ENCODE data around the gene TWF2. TPM values are rescaled to one million over a fixed set of nuclear protein-coding genes. Genes with fewer than 3 reads are reported as not detected.
A peak's percentile ranks its signal among the peaks of the same experiment; 100 is the strongest.
"Not testable (repeated sequence)": the region's sequence is repeated elsewhere in the genome, so short reads cannot be mapped to it uniquely, and the experiment has no call there.

Gene TWF2
- total RNA-seq, 1 donor from 2014 or later = 98.6 TPM

GRCh38 chr3:52274781-52275180 is 35.8 kb upstream of the TWF2 start:
- H3K36me3 Mint-ChIP-seq (ENCODE audit: low read depth) = peaks cover 63% of the 10 kb centered on the region
- not testable (repeated sequence) for DNase-seq (ENCODE audit: low spot score); H3K9me3 Mint-ChIP-seq; H3K27me3 Mint-ChIP-seq (ENCODE audit: insufficient read depth)
- peaks cover 76% of the 10 kb centered on the region for H3K4me1 Mint-ChIP-seq (ENCODE audit: low read depth)
- intact Hi-C loops (cut with micrococcal nuclease) = loop anchor here (10.0 kb wide), 2 partner anchors 410 to 830 kb away; partner anchors contain the start of genes GNL3 and PBRM1
- peak overlapping the region; percentile 90 for H3K27ac Mint-ChIP-seq
- H3K4me3 Mint-ChIP-seq = peak overlapping the region; percentile 97

- no peaks in the 10 kb centered on the region for H3K27me3 Mint-ChIP-seq (ENCODE audit: insufficient read depth)
- no peaks in the 10 kb centered on the region for H3K9me3 Mint-ChIP-seq
- no peak for DNase-seq (ENCODE audit: low spot score)
- peak overlapping the region; percentile 97 for H3K4me3 Mint-ChIP-seq
- intact Hi-C loops (cut with micrococcal nuclease) = loop anchor here (10.0 kb wide), 2 partner anchors 412 to 832 kb away; partner anchors contain the start of genes GNL3 and PBRM1
- H3K36me3 Mint-ChIP-seq (ENCODE audit: low read depth) = peaks cover 68% of the 10 kb centered on the region
- peaks cover 77% of the 10 kb centered on the region for H3K4me1 Mint-ChIP-seq (ENCODE audit: low read depth)
- H3K27ac Mint-ChIP-seq = peak overlapping the region; percentile 90
Observed at GRCh38 chr3:52272831-52273230, 33.9 kb upstream of the TWF2 start.

- H3K4me1 Mint-ChIP-seq (ENCODE audit: low read depth) = peaks cover 83% of the 10 kb centered on the region
- not testable (repeated sequence) for H3K27me3 Mint-ChIP-seq (ENCODE audit: insufficient read depth)
Observed at GRCh38 chr3:52272172-52272571, 33.2 kb upstream of the TWF2 start.

DNA sequence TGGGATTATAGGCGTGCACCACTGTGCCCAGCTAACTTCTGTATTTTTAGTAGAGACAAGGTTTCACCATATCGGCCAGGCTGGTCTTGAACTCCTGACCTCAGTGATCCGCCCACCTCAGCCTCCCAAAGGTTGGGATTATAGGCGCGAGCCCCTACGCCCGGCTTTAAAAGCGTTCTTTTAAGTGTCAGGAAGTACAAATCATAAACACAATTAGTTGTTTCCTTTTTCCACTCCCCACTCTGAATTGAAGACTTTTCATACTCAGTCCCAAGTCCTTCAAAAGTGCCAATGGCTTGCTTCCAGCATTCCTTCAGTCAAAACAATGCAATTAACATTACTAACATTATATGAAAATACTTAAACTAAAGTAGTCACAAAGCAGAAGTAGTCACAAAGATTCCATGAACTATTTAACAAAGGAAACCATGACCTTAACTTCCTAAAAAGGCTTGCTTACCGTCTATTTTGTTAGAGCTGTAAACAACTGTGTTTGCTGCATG is 31.3 kb upstream of the TWF2 start:
- DNase-seq (ENCODE audit: low spot score) = no peak
- Mint-ChIP-seq H3K36me3 (ENCODE audit: low read depth) (peaks cover 65% of the 10 kb centered on the region), H3K4me3 (peak overlapping the region; percentile 81), H3K27me3 (ENCODE audit: insufficient read depth) (no peaks in the 10 kb centered on the region), H3K9me3 (no peaks in the 10 kb centered on the region), H3K27ac (peak overlapping the region; percentile 88), H3K4me1 (ENCODE audit: low read depth) (peaks cover 76% of the 10 kb centered on the region)
- intact Hi-C loops (cut with micrococcal nuclease) = loop anchor here (1.0 to 10.0 kb wide), 4 partner anchors 8 to 834 kb away; partner anchors contain the start of genes GNL3, PBRM1 and WDR82

More at GRCh38 chr3:52272172-52272571, 33.2 kb upstream of the TWF2 start:
- not testable (repeated sequence) for DNase-seq (ENCODE audit: low spot score); H3K9me3 Mint-ChIP-seq
- Mint-ChIP-seq H3K27ac (peak overlapping the region; percentile 88), H3K4me3 (peak overlapping the region; percentile 81), H3K36me3 (ENCODE audit: low read depth) (peaks cover 69% of the 10 kb centered on the region)
- intact Hi-C loops (cut with micrococcal nuclease) = loop anchor here (10.0 kb wide), 2 partner anchors 413 to 833 kb away; partner anchors contain the start of genes GNL3 and PBRM1

GRCh38 chr3:52269776-52270175 is 30.8 kb upstream of the TWF2 start:
- H3K27me3 Mint-ChIP-seq (ENCODE audit: insufficient read depth) = no peaks in the 10 kb centered on the region
- peak overlapping the region; percentile 81 for H3K4me3 Mint-ChIP-seq
- peaks cover 71% of the 10 kb centered on the region for H3K4me1 Mint-ChIP-seq (ENCODE audit: low read depth)
- DNase-seq (ENCODE audit: low spot score) = no peak
- H3K27ac Mint-ChIP-seq = peak overlapping the region; percentile 88
- H3K9me3 Mint-ChIP-seq = no peaks in the 10 kb centered on the region
- intact Hi-C loops (cut with micrococcal nuclease) = loop anchor here (1.0 to 10.0 kb wide), 4 partner anchors 9 to 835 kb away; partner anchors contain the start of genes GNL3, PBRM1 and WDR82
- peaks cover 67% of the 10 kb centered on the region for H3K36me3 Mint-ChIP-seq (ENCODE audit: low read depth)

DNA sequence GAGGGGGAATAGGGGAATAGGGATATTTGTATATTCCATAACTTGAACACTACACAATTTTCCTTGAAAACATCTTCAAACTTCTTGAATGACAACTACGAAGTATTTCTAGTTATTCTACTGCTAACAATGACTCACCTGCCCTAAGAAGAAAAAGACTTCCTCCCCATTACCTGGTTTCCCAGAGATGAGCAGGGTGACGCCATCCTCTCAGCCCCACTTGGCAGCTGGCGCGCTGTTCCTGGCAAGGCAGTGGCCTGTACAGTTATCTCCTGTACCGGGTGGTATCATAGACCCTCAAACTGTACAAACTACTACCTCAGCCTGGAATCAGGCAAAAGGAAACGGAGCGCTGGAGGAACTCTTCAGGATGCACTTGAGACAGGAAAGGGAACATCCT is 29.1 kb upstream of the TWF2 start:
- H3K4me1 Mint-ChIP-seq (ENCODE audit: low read depth) = peaks cover 71% of the 10 kb centered on the region
- no peaks in the 10 kb centered on the region for H3K27me3 Mint-ChIP-seq (ENCODE audit: insufficient read depth)
- peaks cover 67% of the 10 kb centered on the region for H3K36me3 Mint-ChIP-seq (ENCODE audit: low read depth)
- H3K9me3 Mint-ChIP-seq = no peaks in the 10 kb centered on the region
- peak overlapping the region; percentile 71 for H3K4me3 Mint-ChIP-seq
- intact Hi-C loops (cut with micrococcal nuclease) = no loop called here
- H3K27ac Mint-ChIP-seq = peak overlapping the region; percentile 88
- no peak for DNase-seq (ENCODE audit: low spot score)

DNA sequence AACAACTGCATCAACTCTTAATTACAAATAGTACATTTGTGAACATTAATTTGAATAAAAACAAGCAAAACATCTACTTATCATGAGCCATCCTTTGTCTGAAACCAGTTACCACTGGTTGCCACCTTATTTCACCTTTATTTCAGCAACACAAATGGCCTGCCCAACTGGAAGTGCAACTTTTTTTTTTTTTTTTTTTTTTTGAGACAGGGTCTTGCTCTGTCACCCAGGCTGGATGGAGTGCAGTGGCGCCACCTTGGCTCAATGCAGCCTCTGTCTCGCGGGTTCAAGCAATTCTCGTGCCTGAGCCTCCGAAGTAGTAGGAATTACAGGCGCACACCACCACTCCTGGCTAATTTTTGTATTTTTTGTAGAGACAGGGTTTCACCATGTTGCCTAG is 26.4 kb upstream of the TWF2 start:
- no peak for DNase-seq (ENCODE audit: low spot score)
- Mint-ChIP-seq H3K9me3 (no peaks in the 10 kb centered on the region), H3K4me3 (no peak overlapping the region), H3K27ac (peak overlapping the region; percentile 47), H3K36me3 (ENCODE audit: low read depth) (peaks cover 72% of the 10 kb centered on the region), H3K4me1 (ENCODE audit: low read depth) (peaks cover 76% of the 10 kb centered on the region), H3K27me3 (ENCODE audit: insufficient read depth) (no peaks in the 10 kb centered on the region)
- intact Hi-C loops (cut with micrococcal nuclease) = no loop called here

DNA sequence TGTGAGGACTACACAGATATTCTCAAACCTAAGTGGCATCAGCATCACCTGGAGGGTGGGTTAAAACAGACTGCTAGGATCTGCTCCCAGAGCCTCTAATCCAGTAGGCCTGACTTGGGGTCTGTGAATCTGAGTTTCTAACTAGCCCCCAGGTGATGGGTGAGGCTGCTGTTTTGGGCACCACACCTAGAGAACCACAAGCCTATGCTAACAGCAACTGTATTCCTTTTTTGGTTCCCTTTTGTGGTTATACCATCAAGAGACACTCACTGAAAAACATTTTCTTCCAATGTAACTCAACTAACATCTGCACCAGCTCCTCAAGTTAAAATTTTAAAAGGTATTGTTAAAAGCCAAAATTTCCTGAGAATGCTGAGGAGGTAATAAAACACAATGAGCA is 23.5 kb upstream of the TWF2 start:
- Mint-ChIP-seq H3K27me3 (ENCODE audit: insufficient read depth) (no peaks in the 10 kb centered on the region), H3K9me3 (no peaks in the 10 kb centered on the region), H3K36me3 (ENCODE audit: low read depth) (peaks cover 76% of the 10 kb centered on the region), H3K4me1 (ENCODE audit: low read depth) (peaks cover 76% of the 10 kb centered on the region), H3K27ac (no peak overlapping the region), H3K4me3 (peak overlapping the region; percentile 6)
- no peak for DNase-seq (ENCODE audit: low spot score)
- intact Hi-C loops (cut with micrococcal nuclease) = no loop called here

DNA sequence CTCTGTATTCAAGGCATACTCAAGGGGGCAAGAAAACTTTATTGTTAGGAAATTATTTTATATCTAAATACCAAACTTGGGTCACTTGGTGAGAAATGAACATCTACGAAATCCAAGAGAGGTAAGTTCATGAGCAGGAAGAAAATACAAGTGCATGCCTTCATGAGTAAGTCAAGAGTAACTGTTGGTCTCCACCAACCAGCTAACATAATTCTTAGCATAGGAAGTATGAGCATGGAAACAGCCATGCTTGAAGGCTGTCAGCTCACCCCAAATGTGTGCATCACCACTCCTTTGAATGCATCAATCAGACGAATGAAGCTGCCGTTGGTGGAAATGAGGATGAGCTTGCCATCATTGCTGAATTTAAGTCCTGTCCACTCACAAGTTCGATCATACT is 20.5 kb upstream of the TWF2 start:
- no peak for DNase-seq (ENCODE audit: low spot score)
- Mint-ChIP-seq H3K27me3 (ENCODE audit: insufficient read depth) (no peaks in the 10 kb centered on the region), H3K27ac (peak overlapping the region; percentile 69), H3K36me3 (ENCODE audit: low read depth) (peaks cover 81% of the 10 kb centered on the region), H3K4me3 (no peak overlapping the region), H3K4me1 (ENCODE audit: low read depth) (peaks cover 93% of the 10 kb centered on the region), H3K9me3 (no peaks in the 10 kb centered on the region)
- intact Hi-C loops (cut with micrococcal nuclease) = no loop called here

- H3K27me3 Mint-ChIP-seq (ENCODE audit: insufficient read depth) = no peaks in the 10 kb centered on the region
- peaks cover 81% of the 10 kb centered on the region for H3K36me3 Mint-ChIP-seq (ENCODE audit: low read depth)
- peak overlapping the region; percentile 81 for H3K27ac Mint-ChIP-seq
- DNase-seq (ENCODE audit: low spot score) = no peak
- H3K4me1 Mint-ChIP-seq (ENCODE audit: low read depth) = peaks cover 93% of the 10 kb centered on the region
- intact Hi-C loops (cut with micrococcal nuclease) = no loop called here
- H3K9me3 Mint-ChIP-seq = no peaks in the 10 kb centered on the region
- no peak overlapping the region for H3K4me3 Mint-ChIP-seq
Observed at GRCh38 chr3:52259035-52259434, 20.1 kb upstream of the TWF2 start.

DNA sequence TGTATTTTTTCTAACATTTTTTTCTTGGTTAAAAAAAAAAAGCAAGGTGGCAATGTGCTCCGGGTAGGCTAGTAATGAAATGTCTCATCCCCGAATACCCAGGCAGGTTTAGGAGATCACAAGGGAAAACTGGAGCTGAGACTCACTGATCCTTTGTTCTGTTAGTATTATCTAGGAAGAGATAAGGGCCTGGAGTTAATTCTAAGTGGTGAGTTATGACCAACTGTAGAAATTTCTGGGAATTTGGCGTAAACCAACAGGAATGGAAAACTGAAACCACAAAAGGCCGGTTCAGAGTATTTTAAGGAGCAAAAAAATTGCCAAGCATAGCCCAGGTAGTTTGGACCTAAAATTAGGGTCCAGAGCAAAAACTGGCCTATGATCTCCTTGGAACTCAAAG is 19.0 kb upstream of the TWF2 start:
- DNase-seq (ENCODE audit: low spot score) = no peak
- intact Hi-C loops (cut with micrococcal nuclease) = no loop called here
- Mint-ChIP-seq H3K36me3 (ENCODE audit: low read depth) (peaks cover 74% of the 10 kb centered on the region), H3K27ac (peak overlapping the region; percentile 62), H3K27me3 (ENCODE audit: insufficient read depth) (no peaks in the 10 kb centered on the region), H3K4me3 (no peak overlapping the region), H3K9me3 (no peaks in the 10 kb centered on the region), H3K4me1 (ENCODE audit: low read depth) (peaks cover 93% of the 10 kb centered on the region)

DNA sequence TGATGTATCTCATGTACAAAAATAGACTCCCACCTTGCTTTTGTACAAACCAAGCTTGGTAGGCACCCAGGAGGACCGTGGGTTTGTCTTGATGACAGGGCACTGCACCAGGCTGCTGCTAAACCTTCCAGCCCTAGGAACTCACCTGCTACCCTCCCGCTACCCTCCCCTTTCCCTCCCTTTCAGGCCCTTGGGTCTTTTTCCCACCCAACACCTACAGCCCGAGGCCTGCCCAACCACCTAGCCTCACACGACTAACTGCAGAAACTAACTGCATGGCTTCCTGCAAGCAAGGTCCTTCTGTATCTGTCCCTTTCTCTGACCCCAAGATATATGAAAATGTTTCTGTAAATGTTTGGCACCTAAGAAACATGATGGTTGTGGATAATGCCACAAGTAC is 17.7 kb upstream of the TWF2 start:
- DNase-seq (ENCODE audit: low spot score) = no peak
- H3K4me3 Mint-ChIP-seq = peak overlapping the region; percentile 44
- no peaks in the 10 kb centered on the region for H3K27me3 Mint-ChIP-seq (ENCODE audit: insufficient read depth)
- H3K9me3 Mint-ChIP-seq = no peaks in the 10 kb centered on the region
- peaks cover 74% of the 10 kb centered on the region for H3K36me3 Mint-ChIP-seq (ENCODE audit: low read depth)
- intact Hi-C loops (cut with micrococcal nuclease) = no loop called here
- peaks cover 86% of the 10 kb centered on the region for H3K4me1 Mint-ChIP-seq (ENCODE audit: low read depth)
- H3K27ac Mint-ChIP-seq = peak overlapping the region; percentile 78

- Mint-ChIP-seq H3K27ac (peak overlapping the region; percentile 99), H3K4me3 (no peak overlapping the region), H3K9me3 (no peaks in the 10 kb centered on the region), H3K36me3 (ENCODE audit: low read depth) (peaks cover 70% of the 10 kb centered on the region), H3K4me1 (ENCODE audit: low read depth) (peaks cover 82% of the 10 kb centered on the region), H3K27me3 (ENCODE audit: insufficient read depth) (no peaks in the 10 kb centered on the region)
- DNase-seq (ENCODE audit: low spot score) = no peak
- intact Hi-C loops (cut with micrococcal nuclease) = no loop called here
Observed at GRCh38 chr3:52256159-52256558, 17.2 kb upstream of the TWF2 start.

Measured in activated T-helper 1 cell treated with anti-CD3 and anti-CD28 coated beads, Interleukin-12 subunit alpha, Interleukin-12 subunit beta, Interleukin-2, Interleukin-4 antibody, amounts not matched to agents 30 ng/mL and 10 ng/mL and 1 ng/mL, durations not matched to agents 14 hours and 24 hours and 36 hours (primary cell).